ENCODE data around the gene MDGA2. TPM values are rescaled to one million over a fixed set of nuclear protein-coding genes. Genes with fewer than 3 reads are reported as not detected.

The MDGA2 gene
- total RNA-seq, 6 experiments from 2014 or later: 0.17 to 0.53 (median 0.27) TPM; not detected in 3

- 52% methylated on average over 2 of the region's 2 CpGs for WGBS (ENCODE audit: insufficient coverage, low coverage, low lambda C conversion rate, missing lambda C conversion rate)
- Histone ChIP-seq H3K36me3 (no peaks in the 10 kb centered on the region), H3K9me3 (no peaks in the 10 kb centered on the region), H3K4me3 (no peak overlapping the region), H3K4me1 (peaks cover 0 to under 1% (median 0%) of the 10 kb centered on the region in 4 donors), H3K27ac (no peak overlapping the region), H3K27me3 (no peaks in the 10 kb centered on the region)
- TF ChIP-seq CTCF (IDR thresholded peaks at IDR 0.05) (no peak), POLR2A (IDR thresholded peaks at IDR 0.05) (no peak)
- no peak for DNase-seq
- no peak for ATAC-seq
- intact Hi-C loops (cut with DNase I): no loop called here
These were observed 35.2 kb upstream of the MDGA2 start for GRCh38 chr14:47710581-47710980.

GRCh38 chr14:47705683-47706082, 30.3 kb upstream of the MDGA2 start:
- no peak for DNase-seq
- ATAC-seq: peak in 1 of 4 donors; percentile 22
- no peak overlapping the region for H3K4me3 ChIP-seq
- no peaks in the 10 kb centered on the region for H3K9me3 ChIP-seq
- intact Hi-C loops (cut with DNase I): no loop called here
- H3K36me3 ChIP-seq: no peaks in the 10 kb centered on the region
- 30% methylated on average over 2 of the region's 2 CpGs for WGBS (ENCODE audit: insufficient coverage, low coverage, low lambda C conversion rate, missing lambda C conversion rate)
- TF ChIP-seq CTCF (IDR thresholded peaks at IDR 0.05) (no peak), POLR2A (IDR thresholded peaks at IDR 0.05) (no peak)
- H3K27ac ChIP-seq: no peak overlapping the region
- H3K4me1 ChIP-seq: peaks cover 0 to 4% (median 0%) of the 10 kb centered on the region in 4 donors
- no peaks in the 10 kb centered on the region for H3K27me3 ChIP-seq

GRCh38 chr14:47691829-47692228, 16.4 kb upstream of the MDGA2 start:
- Histone ChIP-seq H3K4me1 (no peaks in the 10 kb centered on the region), H3K27ac (no peak overlapping the region), H3K9me3 (no peaks in the 10 kb centered on the region), H3K4me3 (no peak overlapping the region), H3K36me3 (no peaks in the 10 kb centered on the region), H3K27me3 (no peaks in the 10 kb centered on the region)
- intact Hi-C loops (cut with DNase I): no loop called here
- TF ChIP-seq CTCF (IDR thresholded peaks at IDR 0.05): no peak
- no peak for TF ChIP-seq POLR2A (IDR thresholded peaks at IDR 0.05)
- DNase-seq (no peak), ATAC-seq (no peak)

GRCh38 chr14:47678993-47679392, 3.6 kb upstream of the MDGA2 start:
- peaks cover 0 to 10% (median 0%) of the 10 kb centered on the region in 4 donors for H3K4me1 ChIP-seq
- TF ChIP-seq CTCF (IDR thresholded peaks at IDR 0.05) (no peak), POLR2A (IDR thresholded peaks at IDR 0.05) (no peak)
- H3K9me3 ChIP-seq: no peaks in the 10 kb centered on the region
- ATAC-seq (no peak), DNase-seq (no peak)
- no peaks in the 10 kb centered on the region for H3K36me3 ChIP-seq
- no peak overlapping the region for H3K4me3 ChIP-seq
- peaks cover 0 to 20% of the 10 kb centered on the region in 2 donors for H3K27me3 ChIP-seq
- intact Hi-C loops (cut with DNase I): no loop called here
- no peak overlapping the region for H3K27ac ChIP-seq
- 12% methylated on average over 1 of the region's 1 CpG for WGBS (ENCODE audit: insufficient coverage, low coverage, low lambda C conversion rate, missing lambda C conversion rate)

GRCh38 chr14:47678157-47678556, 2.8 kb upstream of the MDGA2 start:
- no peak for DNase-seq

More at GRCh38 chr14:47678157-47678556, 2.8 kb upstream of the MDGA2 start:
- H3K4me1 ChIP-seq: peaks cover 0 to 10% (median 0%) of the 10 kb centered on the region in 4 donors
- peaks cover 0 to 20% of the 10 kb centered on the region in 2 donors for H3K27me3 ChIP-seq
- intact Hi-C loops (cut with DNase I): no loop called here
- no peak for TF ChIP-seq CTCF (IDR thresholded peaks at IDR 0.05)
- TF ChIP-seq POLR2A (IDR thresholded peaks at IDR 0.05): no peak
- H3K36me3 ChIP-seq: no peaks in the 10 kb centered on the region
- H3K9me3 ChIP-seq: no peaks in the 10 kb centered on the region
- no peak for ATAC-seq
- 44% methylated on average over 2 of the region's 2 CpGs for WGBS (ENCODE audit: insufficient coverage, low coverage, low lambda C conversion rate, missing lambda C conversion rate)
- H3K27ac ChIP-seq: no peak overlapping the region
- H3K4me3 ChIP-seq: no peak overlapping the region

Measured in right lobe of liver (tissue), 6 donors.